Liver (tissue), 3 donors: ENCODE results near the gene GSE1.

Experiments used
- ATF3 ChIP-seq: IDR thresholded peaks from 2 replicates; pipeline ENCODE4 v1.6.1; 2016; ENCODE audit warnings: antibody characterized with exemption
- CTCF ChIP-seq: fragments of 150-350 bp; IDR thresholded peaks from 2 replicates; pipeline ENCODE4 v1.5.1; 2017; ENCODE audit warnings: improper control_type of control experiment, low read depth, low read length; ENCODE audit not compliant: missing input control
- EGR1 ChIP-seq, 2 donors: IDR thresholded peaks; 2 replicates each; pipeline ENCODE4 v1.6.1; 2016 to 2018; ENCODE audit warnings: antibody characterized with exemption in 2 of 2, low read depth in 2 of 2
- FOXA1 ChIP-seq: IDR thresholded peaks from 2 replicates; pipeline ENCODE4 v1.6.1; 2016; ENCODE audit warnings: antibody characterized with exemption
- FOXA2 ChIP-seq: IDR thresholded peaks from 2 replicates; pipeline ENCODE4 v1.6.1; 2016; ENCODE audit warnings: antibody characterized with exemption
- GABPA ChIP-seq, 2 donors: IDR thresholded peaks in 1 of 2; conservative IDR thresholded peaks in 1 of 2; 2 replicates each; pipeline ENCODE4 v1.6.1; 2016; ENCODE audit warnings: antibody characterized with exemption in 2 of 2, mild to moderate bottlenecking in 1 of 2, moderate library complexity in 1 of 2
- HNF4G ChIP-seq: IDR thresholded peaks from 2 replicates; pipeline ENCODE4 v1.6.1; 2016; ENCODE audit warnings: antibody characterized with exemption
- RAD21 ChIP-seq, 2 donors: IDR thresholded peaks; 2 replicates each; pipeline ENCODE4 v1.6.1; 2016; ENCODE audit warnings: antibody characterized with exemption in 2 of 2, mild to moderate bottlenecking in 2 of 2
- SP1 ChIP-seq: IDR thresholded peaks from 2 replicates; pipeline ENCODE4 v1.6.1; 2018; ENCODE audit warnings: antibody characterized with exemption, mild to moderate bottlenecking
- TAF1 ChIP-seq: conservative IDR thresholded peaks from 2 replicates; pipeline ENCODE4 v1.6.1; 2016; ENCODE audit warnings: antibody characterized with exemption, mild to moderate bottlenecking
- YY1 ChIP-seq: IDR thresholded peaks from 2 replicates; pipeline ENCODE4 v1.6.1; 2016; ENCODE audit warnings: antibody characterized with exemption, mild to moderate bottlenecking
- ZBTB33 ChIP-seq: IDR thresholded peaks from 2 replicates; pipeline ENCODE4 v1.6.1; 2016; ENCODE audit warnings: antibody characterized with exemption
- TF ChIP-seq, protein P1 (sequence below): IDR thresholded peaks from 2 replicates; pipeline ENCODE4 v1.6.1; 2016; ENCODE audit warnings: antibody characterized with exemption, mild to moderate bottlenecking
- TF ChIP-seq, protein P2 (sequence below): IDR thresholded peaks from 2 replicates; pipeline ENCODE4 v1.6.1; 2016; ENCODE audit warnings: antibody characterized with exemption
- donor health status: healthy.
- donor health status: healthy.

- TF ChIP-seq CTCF = no peak
- no peak for TF ChIP-seq YY1
- TF ChIP-seq RAD21 (IDR thresholded peaks at IDR 0.05) = no peak
- TF ChIP-seq ZBTB33 = no peak
- TF ChIP-seq, protein P1, sequence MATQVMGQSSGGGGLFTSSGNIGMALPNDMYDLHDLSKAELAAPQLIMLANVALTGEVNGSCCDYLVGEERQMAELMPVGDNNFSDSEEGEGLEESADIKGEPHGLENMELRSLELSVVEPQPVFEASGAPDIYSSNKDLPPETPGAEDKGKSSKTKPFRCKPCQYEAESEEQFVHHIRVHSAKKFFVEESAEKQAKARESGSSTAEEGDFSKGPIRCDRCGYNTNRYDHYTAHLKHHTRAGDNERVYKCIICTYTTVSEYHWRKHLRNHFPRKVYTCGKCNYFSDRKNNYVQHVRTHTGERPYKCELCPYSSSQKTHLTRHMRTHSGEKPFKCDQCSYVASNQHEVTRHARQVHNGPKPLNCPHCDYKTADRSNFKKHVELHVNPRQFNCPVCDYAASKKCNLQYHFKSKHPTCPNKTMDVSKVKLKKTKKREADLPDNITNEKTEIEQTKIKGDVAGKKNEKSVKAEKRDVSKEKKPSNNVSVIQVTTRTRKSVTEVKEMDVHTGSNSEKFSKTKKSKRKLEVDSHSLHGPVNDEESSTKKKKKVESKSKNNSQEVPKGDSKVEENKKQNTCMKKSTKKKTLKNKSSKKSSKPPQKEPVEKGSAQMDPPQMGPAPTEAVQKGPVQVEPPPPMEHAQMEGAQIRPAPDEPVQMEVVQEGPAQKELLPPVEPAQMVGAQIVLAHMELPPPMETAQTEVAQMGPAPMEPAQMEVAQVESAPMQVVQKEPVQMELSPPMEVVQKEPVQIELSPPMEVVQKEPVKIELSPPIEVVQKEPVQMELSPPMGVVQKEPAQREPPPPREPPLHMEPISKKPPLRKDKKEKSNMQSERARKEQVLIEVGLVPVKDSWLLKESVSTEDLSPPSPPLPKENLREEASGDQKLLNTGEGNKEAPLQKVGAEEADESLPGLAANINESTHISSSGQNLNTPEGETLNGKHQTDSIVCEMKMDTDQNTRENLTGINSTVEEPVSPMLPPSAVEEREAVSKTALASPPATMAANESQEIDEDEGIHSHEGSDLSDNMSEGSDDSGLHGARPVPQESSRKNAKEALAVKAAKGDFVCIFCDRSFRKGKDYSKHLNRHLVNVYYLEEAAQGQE = no peak
- no peak for TF ChIP-seq EGR1 (IDR thresholded peaks at IDR 0.05; ENCODE audit: low read depth in 2 of 2)
- no peak for TF ChIP-seq FOXA1
- TF ChIP-seq, protein P2, sequence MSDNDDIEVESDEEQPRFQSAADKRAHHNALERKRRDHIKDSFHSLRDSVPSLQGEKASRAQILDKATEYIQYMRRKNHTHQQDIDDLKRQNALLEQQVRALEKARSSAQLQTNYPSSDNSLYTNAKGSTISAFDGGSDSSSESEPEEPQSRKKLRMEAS = no peak
- TF ChIP-seq HNF4G = no peak
- TF ChIP-seq TAF1 = no peak
- TF ChIP-seq GABPA (IDR thresholded peaks at IDR 0.05 in 1 of 2, conservative IDR thresholded peaks at IDR 0.05 in 1 of 2) = no peak
- no peak for TF ChIP-seq FOXA2
- TF ChIP-seq ATF3 = no peak
- no peak for TF ChIP-seq SP1
Observed at GRCh38 chr16:85679870-85680269, 66.7 kb downstream of the GSE1 start.
